Glomerular visceral epithelial cell (primary cell): ENCODE measurements around the gene KDM2B.
"Not testable (repeated sequence)": the region's sequence is repeated elsewhere in the genome, so short reads cannot be mapped to it uniquely, and the experiment has no call there.

Experiments
- DNase-seq: peaks from one replicate; pipeline ENCODE4 v3.0.0-alpha.2; 2016; ENCODE audit errors: extremely low spot score

The KDM2B gene

GRCh38 chr12:121503395-121503794 lies 77.4 kb downstream of the KDM2B start:
- no peak for DNase-seq

GRCh38 chr12:121501946-121502345 lies 78.9 kb downstream of the KDM2B start:
- no peak for DNase-seq

DNA sequence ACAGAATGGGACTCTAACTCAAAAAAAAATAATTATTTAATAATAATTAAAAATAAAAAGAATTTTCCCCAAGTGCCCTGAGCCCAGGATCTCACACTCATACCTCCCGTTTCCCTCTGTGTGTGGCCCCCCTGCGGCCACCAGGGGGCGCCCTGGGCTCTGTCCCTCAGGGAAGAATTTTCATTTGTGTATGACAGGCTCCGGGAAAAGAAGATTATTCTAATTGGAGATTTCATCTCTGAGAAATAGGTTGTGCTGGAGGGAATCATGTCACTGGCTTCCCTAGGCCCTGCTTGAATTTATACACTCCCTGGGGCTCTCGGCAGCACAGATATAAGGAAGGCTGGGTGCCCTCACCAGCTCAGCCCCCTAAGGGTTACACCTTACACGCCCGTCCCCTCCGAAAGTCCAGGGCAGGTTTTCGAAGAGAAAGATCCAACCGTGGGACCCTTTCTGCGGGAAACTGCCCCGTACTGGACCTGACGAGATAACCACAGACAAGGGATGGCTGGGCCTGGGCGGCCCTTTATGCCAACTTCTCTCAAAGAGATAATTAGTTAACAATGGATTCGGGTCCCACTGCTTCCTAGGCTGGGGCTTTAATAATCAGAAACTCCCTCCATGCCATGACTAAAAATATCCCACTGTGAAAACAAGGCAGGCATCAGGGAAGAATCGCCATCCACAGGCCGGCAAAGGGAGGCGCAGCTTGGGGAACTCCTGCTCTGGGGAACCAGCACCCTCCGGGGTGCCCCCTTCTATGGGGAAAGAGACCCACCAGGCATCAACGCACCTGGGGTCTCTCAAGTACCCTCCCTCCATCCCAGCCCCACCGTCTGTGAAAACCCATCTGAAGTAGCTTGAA lies 80.7 kb downstream of the KDM2B start:
- peak; percentile 75 for DNase-seq

- DNase-seq: no peak
Observed at GRCh38 chr12:121495746-121496145, 85.1 kb downstream of the KDM2B start.

- DNase-seq: peak; percentile 25
Observed at GRCh38 chr12:121494093-121494787, 86.6 kb downstream of the KDM2B start.

DNA sequence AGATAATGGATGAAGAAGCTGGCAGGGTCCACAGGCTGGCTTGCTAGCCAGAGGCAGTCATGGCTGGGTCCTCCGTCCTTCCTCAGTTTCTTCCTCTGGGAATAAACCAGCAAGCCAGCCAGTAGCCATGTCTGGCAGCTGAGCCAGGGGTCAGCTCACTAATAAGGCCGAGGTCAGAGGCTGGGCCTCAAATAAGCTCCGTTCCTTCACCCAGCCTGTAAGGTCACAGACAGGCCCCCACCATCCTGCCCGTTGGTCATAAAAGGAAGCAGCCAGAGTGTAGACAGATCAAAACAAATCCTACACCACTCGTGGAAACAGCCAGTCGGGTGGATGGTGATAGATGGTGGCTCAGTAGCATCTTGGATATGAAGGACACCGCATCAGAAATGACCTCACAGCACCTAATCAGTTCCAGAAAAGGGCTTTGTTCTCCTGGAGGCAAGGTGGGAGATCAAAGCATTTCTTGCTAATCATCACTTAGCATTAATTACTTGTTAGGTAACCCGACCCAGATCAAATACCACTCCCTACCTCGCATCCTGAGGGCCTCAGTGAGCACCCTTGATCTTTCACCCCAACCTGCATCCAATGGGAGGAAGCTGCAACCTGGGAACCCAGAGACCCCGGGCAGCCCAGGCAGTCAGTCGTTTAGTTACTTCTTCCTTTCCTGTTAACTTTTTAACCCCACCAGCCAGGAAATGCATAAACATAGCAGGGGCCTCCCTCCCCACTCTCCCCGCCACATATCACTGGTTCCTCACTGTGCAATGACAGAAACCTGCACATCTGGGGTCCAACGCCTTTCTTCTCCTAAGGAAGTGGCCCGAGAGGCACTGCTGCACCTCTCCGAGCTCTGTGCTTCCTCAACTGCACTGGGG lies 90.2 kb downstream of the KDM2B start:
- no peak for DNase-seq

DNA sequence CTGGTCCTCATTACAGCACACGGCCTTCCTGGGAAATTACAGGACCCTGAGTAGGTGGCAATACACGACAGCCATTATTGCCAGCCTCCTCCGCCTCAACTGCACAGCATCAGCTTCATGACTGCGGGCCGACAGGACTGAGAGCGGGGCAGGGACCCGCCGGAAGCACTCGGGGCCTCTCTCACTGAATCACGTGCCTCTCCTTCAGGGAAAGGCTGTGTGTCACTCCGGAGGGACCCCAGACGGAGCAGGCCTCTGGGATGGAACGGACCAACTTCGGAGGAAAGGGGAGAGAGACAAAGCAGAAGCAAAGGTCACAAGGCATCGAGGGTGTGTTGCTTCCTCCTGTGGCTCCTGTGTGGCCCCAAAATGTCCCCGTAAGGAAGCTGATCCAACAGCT lies 90.9 kb downstream of the KDM2B start:
- DNase-seq: no peak

DNA sequence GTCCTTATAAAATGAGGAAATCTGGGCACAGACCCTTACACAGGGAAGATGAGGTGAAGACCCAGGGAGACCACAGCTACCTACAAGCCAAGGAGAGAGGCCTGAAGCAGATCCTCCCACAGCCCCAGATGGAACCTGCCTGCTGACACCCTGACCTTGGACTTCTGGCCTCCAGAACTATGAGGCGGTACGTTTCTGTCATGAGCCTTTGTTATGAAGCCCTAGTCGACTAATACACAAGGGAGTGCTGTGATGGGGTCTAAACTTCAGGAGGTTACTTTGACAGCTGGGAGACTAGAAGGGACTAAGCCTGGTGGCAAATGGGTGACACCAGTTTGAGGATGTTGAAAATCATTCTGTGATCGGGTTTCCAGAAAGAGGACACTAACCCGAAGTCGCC lies 95.9 kb downstream of the KDM2B start:
- no peak for DNase-seq

DNA sequence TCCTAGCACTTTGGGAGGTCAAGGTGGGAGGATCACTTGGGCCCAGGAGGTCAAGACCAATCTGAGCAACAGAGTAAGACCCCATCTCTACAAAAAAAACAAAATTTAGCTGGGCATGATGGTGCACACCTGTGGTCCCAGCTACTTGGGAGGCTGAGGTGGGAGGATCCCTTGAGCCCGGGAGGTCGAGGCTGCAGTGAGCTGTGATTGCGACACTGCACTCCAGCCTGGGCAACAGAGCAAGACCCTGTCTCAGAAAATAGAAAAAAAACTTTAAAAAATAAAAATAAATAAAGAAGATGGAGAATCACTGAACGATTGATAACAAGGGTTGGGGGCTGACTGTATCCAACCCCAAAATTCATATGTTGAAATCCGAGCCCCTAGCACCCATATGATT lies 96.3 kb downstream of the KDM2B start:
- DNase-seq: not testable (repeated sequence)

DNA sequence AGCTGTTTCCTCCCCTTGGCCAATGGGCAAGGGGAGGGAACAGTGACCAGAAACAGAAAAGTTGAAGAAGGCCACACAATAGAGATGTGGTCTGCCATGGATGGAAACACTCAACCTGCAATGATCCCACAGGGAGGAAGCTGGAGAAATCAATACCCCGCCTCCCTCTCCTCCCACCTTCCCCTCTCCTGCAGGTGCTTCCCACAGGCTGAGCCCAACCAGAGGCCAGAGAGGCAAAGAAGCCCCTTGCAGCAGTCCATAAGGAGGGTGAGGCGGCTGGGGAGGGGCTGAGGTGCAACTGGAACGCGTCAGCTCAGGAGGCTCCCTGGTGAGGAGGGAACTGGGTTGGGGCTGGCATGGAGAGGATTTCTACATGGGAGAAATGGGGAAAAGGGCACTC lies 96.9 kb downstream of the KDM2B start:
- no peak for DNase-seq

DNA sequence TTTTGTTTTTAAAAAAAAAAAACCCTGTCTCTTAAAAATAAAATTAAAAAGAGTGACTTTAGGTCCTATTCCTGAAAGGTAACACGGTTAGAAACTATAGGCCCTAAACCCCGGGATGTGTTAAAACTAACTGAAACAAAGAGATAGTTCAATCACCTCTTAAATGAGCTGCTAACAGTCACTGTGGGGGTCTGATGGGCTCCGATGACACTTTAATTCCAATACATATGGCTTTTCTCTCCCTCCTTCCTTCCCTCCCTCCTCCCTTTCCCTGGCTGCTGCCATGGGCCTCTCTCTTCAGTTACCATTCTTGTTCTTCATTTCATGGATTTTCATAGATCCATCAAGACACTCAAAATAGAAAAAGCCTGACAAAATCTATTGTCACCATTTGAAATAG lies 104.3 kb downstream of the KDM2B start:
- no peak for DNase-seq

DNA sequence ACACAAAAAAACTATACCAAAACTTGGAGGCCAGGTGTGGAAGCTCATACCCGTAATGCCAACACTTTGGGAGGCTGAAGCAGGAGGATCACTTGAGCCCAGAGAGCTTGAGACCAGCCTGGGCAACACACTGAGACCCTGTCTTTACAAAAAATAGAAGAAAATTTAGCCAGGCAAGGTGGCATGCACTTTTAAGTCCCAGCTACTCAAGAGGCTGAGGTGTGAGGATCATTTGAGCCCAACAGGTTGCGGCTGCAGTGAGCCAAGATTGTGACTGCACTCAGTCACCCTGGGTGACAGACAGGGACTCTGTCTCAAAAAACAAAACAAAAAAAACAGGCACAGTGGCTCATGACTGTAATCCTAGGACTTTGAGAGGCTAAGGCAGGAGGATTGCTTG lies 105.5 kb downstream of the KDM2B start:
- DNase-seq: no peak

DNA sequence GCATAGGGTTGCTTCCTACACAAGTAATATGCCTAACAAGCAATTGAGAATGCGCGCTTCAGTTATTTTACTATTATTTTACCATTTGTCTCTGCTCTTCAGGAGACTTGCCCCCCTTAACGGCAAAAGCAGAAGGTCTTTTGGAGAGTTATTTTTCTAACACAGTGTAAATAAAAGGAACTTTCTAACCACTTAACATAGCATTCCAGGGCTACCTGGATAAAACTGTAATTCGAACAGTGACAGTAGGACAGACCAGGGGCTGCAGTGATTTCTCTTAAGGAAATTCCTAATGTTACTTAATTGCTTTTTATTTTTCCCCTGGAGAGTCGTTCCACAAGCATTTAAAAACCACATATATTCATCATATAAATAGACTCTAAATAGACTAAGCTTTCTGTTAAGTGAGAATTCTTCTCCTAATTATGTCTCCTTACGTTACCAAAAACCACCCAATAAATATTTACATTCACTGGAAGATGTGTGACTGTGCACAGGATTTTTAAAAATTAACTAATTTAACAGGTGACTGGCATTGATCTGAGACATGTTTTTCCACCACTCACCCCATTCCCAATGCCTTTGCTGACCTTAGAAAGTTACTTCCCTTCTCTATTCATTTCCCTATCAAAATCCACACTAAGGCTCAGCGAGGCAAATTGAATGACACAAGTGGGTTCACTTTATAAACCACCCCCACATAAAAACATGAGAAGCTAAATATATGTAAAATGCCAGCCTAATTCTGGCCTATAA lies 108.5 kb downstream of the KDM2B start:
- no peak for DNase-seq

- DNase-seq: no peak
Observed at GRCh38 chr12:121470751-121471150, 110.1 kb downstream of the KDM2B start.

GRCh38 chr12:121468499-121468801 lies 112.4 kb downstream of the KDM2B start:
- DNase-seq: no peak

DNA sequence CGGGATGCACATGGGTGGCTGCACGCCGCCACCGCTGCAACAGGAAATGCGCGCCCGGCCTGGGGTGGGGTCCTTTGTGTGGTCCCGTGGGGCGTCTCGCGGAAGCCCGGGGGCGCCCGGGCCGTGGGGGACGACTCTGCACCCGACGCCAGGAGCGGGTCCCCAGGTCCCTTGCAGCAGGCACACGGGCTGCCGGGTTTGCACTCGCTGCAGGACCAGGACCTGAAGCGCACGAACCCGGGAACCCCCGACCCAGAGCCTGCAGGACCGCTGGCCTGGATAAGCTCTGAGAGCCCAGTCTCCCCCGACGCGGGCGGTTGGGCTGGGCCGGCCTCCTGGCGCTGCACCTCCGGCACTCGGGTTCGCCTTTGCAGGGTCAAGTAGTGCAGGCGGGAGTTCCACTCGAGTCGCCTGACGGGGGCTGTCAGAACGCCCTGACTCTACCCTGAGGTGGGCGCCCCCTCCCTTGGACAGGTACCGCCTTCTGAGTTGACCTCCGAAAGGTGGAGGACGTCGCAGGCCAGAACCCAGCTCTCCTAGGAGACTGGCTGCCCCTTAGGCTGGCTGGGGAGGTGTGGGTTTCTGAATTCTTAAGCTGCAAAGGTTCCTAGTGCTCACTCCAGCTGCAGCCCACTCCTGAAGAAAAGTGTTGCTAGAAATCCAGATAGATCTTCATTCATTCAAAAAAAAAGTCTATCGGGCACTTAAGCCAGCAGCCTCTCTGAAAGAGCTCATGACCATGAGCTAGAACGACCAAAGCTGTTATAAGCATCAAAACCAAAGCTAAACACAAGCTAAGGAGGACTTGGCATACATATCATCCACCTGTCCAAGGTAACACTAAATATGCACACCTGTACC lies 113.0 kb downstream of the KDM2B start:
- peak; percentile 9 for DNase-seq

DNA sequence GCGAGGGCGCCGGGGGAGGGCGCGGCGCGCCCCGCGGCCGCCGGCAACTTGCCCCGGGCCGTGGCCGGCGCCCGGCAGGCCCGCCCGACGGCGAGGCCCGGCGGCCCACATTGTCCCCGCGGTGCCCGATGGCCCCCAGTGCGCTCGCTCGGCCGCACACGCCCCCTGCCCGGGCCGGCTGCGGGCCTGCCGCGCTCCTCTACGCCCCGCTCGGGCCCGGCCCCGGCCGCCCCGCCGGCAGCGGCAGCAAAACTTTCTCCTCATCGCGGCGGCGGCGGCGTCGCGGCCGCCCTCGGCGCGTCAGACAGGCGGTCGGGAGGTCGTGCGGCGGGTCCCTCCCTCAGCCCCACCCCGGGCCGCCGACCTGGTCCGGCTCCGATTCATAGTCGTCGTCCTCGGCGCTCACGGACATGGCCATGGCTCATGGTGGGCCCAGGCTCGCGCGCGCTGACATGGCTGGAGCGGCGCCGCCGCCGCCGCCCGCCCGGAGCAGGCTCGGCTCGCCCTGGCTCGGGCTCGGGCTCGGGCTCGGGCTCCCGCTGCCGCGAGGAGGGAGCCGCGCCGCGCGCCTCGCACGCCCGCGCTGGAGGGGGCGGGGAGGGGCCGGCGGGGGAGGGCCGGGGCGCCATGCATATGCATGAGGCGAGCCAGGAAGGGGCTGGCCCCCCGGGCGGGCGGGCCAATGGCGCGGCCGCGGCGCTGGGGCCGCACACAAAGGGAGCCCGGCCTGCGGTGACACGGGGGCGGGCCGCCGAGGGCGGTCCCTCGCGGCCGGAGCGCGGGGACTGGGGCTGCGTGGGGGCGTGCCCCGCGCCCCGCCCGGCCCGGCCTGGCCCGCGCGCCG lies 113.8 kb downstream of the KDM2B start:
- DNase-seq: peak; percentile 93

GRCh38 chr12:121465921-121466793 lies 114.7 kb downstream of the KDM2B start:
- DNase-seq: peak; percentile 25

DNA sequence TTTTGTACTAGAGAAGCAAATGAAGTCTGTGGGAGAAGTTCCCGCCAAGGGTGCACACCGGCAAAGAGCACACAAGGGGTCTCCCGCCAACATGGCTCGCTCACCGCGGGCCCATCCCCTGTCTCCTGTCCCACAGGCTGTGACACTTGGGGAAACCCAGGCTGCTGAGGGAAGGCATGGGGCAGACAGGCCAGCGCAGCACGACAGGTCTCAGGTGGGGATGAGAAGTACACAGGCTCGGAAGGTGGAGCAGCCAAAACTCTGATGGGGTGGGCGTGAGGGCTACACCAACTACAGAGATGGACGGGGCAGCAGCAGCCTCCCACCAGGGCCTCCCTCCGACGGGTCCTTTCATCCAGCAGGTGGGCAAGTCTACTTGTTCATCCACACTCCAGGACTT lies 116.5 kb downstream of the KDM2B start:
- DNase-seq: no peak
